LNCAP (cell line): ENCODE results near the gene VPS51.

ENCODE experiments used
- CTCF ChIP-seq: fragments of 450-650 bp; IDR thresholded peaks from 2 replicates; pipeline ENCODE4 v1.5.1; 2017; ENCODE audit warnings: mild to moderate bottlenecking

Gene VPS51

GRCh38 chr11:65113839-65114238, 17.8 kb downstream of the VPS51 start:
- no peak for TF ChIP-seq CTCF

GRCh38 chr11:65114538-65115171, 18.6 kb downstream of the VPS51 start:
- no peak for TF ChIP-seq CTCF

GRCh38 chr11:65115361-65116082, 19.5 kb downstream of the VPS51 start:
- TF ChIP-seq CTCF, result no peak

- TF ChIP-seq CTCF, result no peak
Observed at GRCh38 chr11:65116370-65117205, 20.6 kb downstream of the VPS51 start.

- peak; percentile 94 for TF ChIP-seq CTCF
Observed at GRCh38 chr11:65117206-65118096, 21.4 kb downstream of the VPS51 start, which contains the start of gene ZNHIT2. Gene ZNHIT2, minus strand, starts transcription at chr11:65117701. Its CDS starts 48 bp downstream, at chr11:65117653.

- TF ChIP-seq CTCF, result peak; percentile 18; the same call in 1 of the 2 replicates
Observed at GRCh38 chr11:65118097-65118837, 22.3 kb downstream of the VPS51 start.
